Measurements from ENCODE around the gene PCBD1.
"Not testable (repeated sequence)": the region's sequence is repeated elsewhere in the genome, so short reads cannot be mapped to it uniquely, and the experiment has no call there.

Gene PCBD1

GRCh38 chr10:70863470-70864160, 24.8 kb downstream of the PCBD1 start:
- DNase-seq (ENCODE audit: low read depth in 3 of 3): no peak

- not testable (repeated sequence) for DNase-seq (ENCODE audit: low read depth in 3 of 3)
These were observed 26.7 kb downstream of the PCBD1 start for GRCh38 chr10:70861495-70862197.

DNA sequence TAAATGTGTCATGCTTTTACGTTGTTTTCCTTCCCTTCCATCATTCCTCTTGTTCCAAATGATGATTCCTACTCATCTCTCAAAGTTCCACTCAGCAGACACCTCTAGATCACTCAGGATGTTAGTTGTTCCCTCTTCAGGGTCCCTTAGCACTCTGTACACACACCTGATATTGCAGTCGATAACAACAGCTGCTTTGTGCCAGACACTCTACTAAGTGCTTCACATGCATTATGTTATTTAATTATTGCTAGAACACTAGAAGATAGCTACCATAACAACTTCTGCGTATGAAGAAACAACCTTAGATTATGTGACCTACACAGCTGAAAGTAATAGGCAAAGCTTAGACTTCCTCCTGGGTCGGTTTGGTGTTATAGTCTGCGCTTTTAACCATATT, 29.6 kb downstream of the PCBD1 start:
- DNase-seq (ENCODE audit: low read depth in 3 of 3): no peak

- DNase-seq (ENCODE audit: low read depth in 3 of 3): no peak
These were observed 31.9 kb downstream of the PCBD1 start for GRCh38 chr10:70856454-70856853.

- DNase-seq (ENCODE audit: low read depth in 3 of 3): no peak
These were observed 34.9 kb downstream of the PCBD1 start for GRCh38 chr10:70853457-70853856.

GRCh38 chr10:70853038-70853437, 35.3 kb downstream of the PCBD1 start:
- no peak for DNase-seq (ENCODE audit: low read depth in 3 of 3)

GRCh38 chr10:70851597-70852475, 36.5 kb downstream of the PCBD1 start:
- no peak for DNase-seq (ENCODE audit: low read depth in 3 of 3)

GRCh38 chr10:70850097-70850496, 38.3 kb downstream of the PCBD1 start:
- DNase-seq (ENCODE audit: low read depth in 3 of 3): no peak

- no peak for DNase-seq (ENCODE audit: low read depth in 3 of 3)
These were observed 38.8 kb downstream of the PCBD1 start for GRCh38 chr10:70849582-70850016.

- no peak for DNase-seq (ENCODE audit: low read depth in 3 of 3)
These were observed 40.6 kb downstream of the PCBD1 start for GRCh38 chr10:70847659-70848360.

GRCh38 chr10:70846795-70847194, 41.6 kb downstream of the PCBD1 start:
- no peak for DNase-seq (ENCODE audit: low read depth in 3 of 3)

DNA sequence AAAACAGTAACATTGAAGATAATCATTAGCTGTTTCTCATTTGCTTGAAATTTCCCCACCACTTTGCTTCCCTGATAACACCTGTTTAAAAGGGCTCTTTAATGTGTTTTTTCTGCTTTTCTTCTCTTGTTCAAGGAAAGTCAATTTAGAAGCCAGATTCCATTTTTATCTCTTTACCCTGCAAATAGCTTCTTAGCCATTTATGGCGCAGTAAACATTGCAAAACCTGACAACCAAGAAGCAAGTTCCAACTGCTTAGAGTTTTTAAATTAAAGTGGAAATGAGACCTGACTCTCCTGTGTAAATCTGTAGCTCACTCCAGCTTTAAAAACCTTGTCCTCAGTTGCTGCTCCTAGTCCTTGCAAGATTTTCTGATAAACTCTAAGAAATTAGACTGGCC, 42.5 kb downstream of the PCBD1 start:
- no peak for DNase-seq (ENCODE audit: low read depth in 3 of 3)

GRCh38 chr10:70845256-70845655, 43.1 kb downstream of the PCBD1 start:
- no peak for DNase-seq (ENCODE audit: low read depth in 3 of 3)

DNA sequence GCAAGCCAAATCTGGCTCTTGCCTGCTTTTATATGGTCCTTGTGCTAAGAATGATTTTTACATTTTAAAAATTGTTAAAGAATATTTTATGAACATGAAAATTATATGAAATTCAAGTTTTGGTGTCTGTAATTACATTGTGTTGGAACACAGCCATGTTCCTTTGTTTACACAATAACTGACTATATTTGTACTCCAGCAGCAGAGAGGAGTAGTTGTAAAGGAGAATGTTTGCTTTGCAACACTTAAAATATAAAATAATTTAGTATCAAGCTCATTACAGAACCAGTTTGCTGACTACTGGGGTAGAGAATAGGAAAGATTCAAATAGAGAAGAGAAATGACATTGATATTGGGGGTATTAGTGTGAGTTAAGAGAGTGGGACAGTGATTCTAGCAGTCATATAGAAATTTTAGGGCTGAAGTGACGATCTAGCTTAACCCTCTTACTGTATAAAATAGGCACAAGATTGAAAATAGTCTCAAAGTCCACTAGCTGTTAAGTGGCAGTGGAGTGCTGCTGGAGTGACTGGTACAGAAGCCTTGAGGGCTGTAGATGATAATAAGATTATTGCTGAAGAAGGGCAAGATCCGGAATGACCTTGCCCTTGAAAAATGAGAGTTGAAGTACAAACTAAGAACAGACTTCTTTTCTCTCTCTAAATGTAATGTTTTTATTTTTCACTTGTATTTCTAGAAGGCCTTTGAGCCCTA, 44.4 kb downstream of the PCBD1 start:
- no peak for DNase-seq (ENCODE audit: low read depth in 3 of 3)

- DNase-seq (ENCODE audit: low read depth in 3 of 3): no peak
These were observed 45.0 kb downstream of the PCBD1 start for GRCh38 chr10:70843333-70843732.

DNA sequence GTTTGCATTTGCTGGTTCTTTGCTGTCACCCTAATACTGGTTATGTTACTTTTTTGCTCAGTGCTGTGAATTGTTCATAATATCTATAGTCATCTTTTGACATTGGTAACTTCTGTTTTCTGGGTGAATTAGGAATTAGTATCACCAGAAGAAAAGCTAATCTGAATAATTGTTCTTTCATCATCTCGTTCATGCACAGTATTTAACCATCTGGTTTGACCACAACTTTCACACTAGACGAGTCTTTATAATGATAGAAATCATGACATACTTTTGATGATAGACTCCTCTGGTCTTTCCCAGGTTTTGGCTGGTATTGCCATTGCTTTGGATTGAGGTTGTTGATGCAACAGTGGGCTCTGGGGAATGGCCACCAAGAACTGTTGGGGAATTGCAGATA, 47.5 kb downstream of the PCBD1 start:
- DNase-seq (ENCODE audit: low read depth in 3 of 3): no peak

- DNase-seq (ENCODE audit: low read depth in 3 of 3): no peak
These were observed 50.0 kb downstream of the PCBD1 start for GRCh38 chr10:70838270-70838805.

- no peak for DNase-seq (ENCODE audit: low read depth in 3 of 3)
These were observed 50.7 kb downstream of the PCBD1 start for GRCh38 chr10:70837660-70838059.

GRCh38 chr10:70836319-70836718, 52.0 kb downstream of the PCBD1 start:
- DNase-seq (ENCODE audit: low read depth in 3 of 3): no peak

GRCh38 chr10:70834441-70835151, 53.8 kb downstream of the PCBD1 start:
- no peak for DNase-seq (ENCODE audit: low read depth in 3 of 3)
